ENCODE measurements around the gene RETN. TPM values are rescaled to one million over a fixed set of nuclear protein-coding genes. Genes with fewer than 3 reads are reported as not detected.

Gene RETN
- total RNA-seq, 1 donor: not detected

GRCh38 chr19:7655581-7655980 lies 13.3 kb upstream of the RETN start:
- peaks cover 8% of the 10 kb centered on the region for H3K27me3 ChIP-seq (ENCODE audit: insufficient read depth, low read length)
- no peaks in the 10 kb centered on the region for H3K9me3 ChIP-seq (ENCODE audit: low read depth, low read length)
- H3K36me3 ChIP-seq (ENCODE audit: insufficient read depth, low read length): no peaks in the 10 kb centered on the region
- DNase-seq (ENCODE audit: insufficient read length, low spot score, missing footprints): peak; percentile 63
- H3K4me3 ChIP-seq (ENCODE audit: insufficient read depth, low read length): no peak overlapping the region
- H3K4me2 ChIP-seq (ENCODE audit: insufficient read depth, low read length): no peak overlapping the region
- H3K4me1 ChIP-seq (ENCODE audit: insufficient read depth, low read length): peaks cover 4% of the 10 kb centered on the region
- H2AFZ ChIP-seq (ENCODE audit: low read length): no peak overlapping the region
- no peak overlapping the region for H3K27ac ChIP-seq (ENCODE audit: low read depth, low read length)
- H4K20me1 ChIP-seq (ENCODE audit: insufficient read depth, low read length): no peaks in the 10 kb centered on the region
- H3K79me2 ChIP-seq (ENCODE audit: insufficient read depth, low read length): no peaks in the 10 kb centered on the region
- no peak for TF ChIP-seq CTCF (IDR thresholded peaks at IDR 0.05; ENCODE audit: extremely low read depth, low read depth, low read length)

- no peaks in the 10 kb centered on the region for H3K36me3 ChIP-seq (ENCODE audit: insufficient read depth, low read length)
- H4K20me1 ChIP-seq (ENCODE audit: insufficient read depth, low read length): no peaks in the 10 kb centered on the region
- no peak for TF ChIP-seq CTCF (IDR thresholded peaks at IDR 0.05; ENCODE audit: extremely low read depth, low read depth, low read length)
- no peak overlapping the region for H3K4me2 ChIP-seq (ENCODE audit: insufficient read depth, low read length)
- peaks cover 8% of the 10 kb centered on the region for H3K27me3 ChIP-seq (ENCODE audit: insufficient read depth, low read length)
- no peak overlapping the region for H3K4me3 ChIP-seq (ENCODE audit: insufficient read depth, low read length)
- no peak overlapping the region for H3K27ac ChIP-seq (ENCODE audit: low read depth, low read length)
- H3K79me2 ChIP-seq (ENCODE audit: insufficient read depth, low read length): no peaks in the 10 kb centered on the region
- no peak overlapping the region for H2AFZ ChIP-seq (ENCODE audit: low read length)
- DNase-seq (ENCODE audit: insufficient read length, low spot score, missing footprints): peak; percentile 43
- peaks cover 2% of the 10 kb centered on the region for H3K4me1 ChIP-seq (ENCODE audit: insufficient read depth, low read length)
- no peaks in the 10 kb centered on the region for H3K9me3 ChIP-seq (ENCODE audit: low read depth, low read length)
These were observed 11.6 kb upstream of the RETN start for GRCh38 chr19:7657131-7657751.

- TF ChIP-seq CTCF (IDR thresholded peaks at IDR 0.05; ENCODE audit: extremely low read depth, low read depth, low read length): no peak
- H4K20me1 ChIP-seq (ENCODE audit: insufficient read depth, low read length): no peaks in the 10 kb centered on the region
- H3K79me2 ChIP-seq (ENCODE audit: insufficient read depth, low read length): no peaks in the 10 kb centered on the region
- peak; percentile 81 for DNase-seq (ENCODE audit: insufficient read length, low spot score, missing footprints)
- no peaks in the 10 kb centered on the region for H3K36me3 ChIP-seq (ENCODE audit: insufficient read depth, low read length)
- H2AFZ ChIP-seq (ENCODE audit: low read length): no peak overlapping the region
- H3K27me3 ChIP-seq (ENCODE audit: insufficient read depth, low read length): peaks cover 8% of the 10 kb centered on the region
- no peaks in the 10 kb centered on the region for H3K9me3 ChIP-seq (ENCODE audit: low read depth, low read length)
- no peak overlapping the region for H3K4me3 ChIP-seq (ENCODE audit: insufficient read depth, low read length)
- no peak overlapping the region for H3K4me2 ChIP-seq (ENCODE audit: insufficient read depth, low read length)
- no peak overlapping the region for H3K27ac ChIP-seq (ENCODE audit: low read depth, low read length)
- no peaks in the 10 kb centered on the region for H3K4me1 ChIP-seq (ENCODE audit: insufficient read depth, low read length)
These were observed 10.6 kb upstream of the RETN start for GRCh38 chr19:7658219-7658686.

GRCh38 chr19:7661744-7662538 lies 6.9 kb upstream of the RETN start:
- DNase-seq (ENCODE audit: insufficient read length, low spot score, missing footprints): peak; percentile 21
- Histone ChIP-seq H3K9me3 (ENCODE audit: low read depth, low read length) (no peaks in the 10 kb centered on the region), H3K27me3 (ENCODE audit: insufficient read depth, low read length) (peaks cover 4% of the 10 kb centered on the region), H2AFZ (ENCODE audit: low read length) (no peak overlapping the region), H3K79me2 (ENCODE audit: insufficient read depth, low read length) (no peaks in the 10 kb centered on the region), H3K4me2 (ENCODE audit: insufficient read depth, low read length) (no peak overlapping the region), H3K4me3 (ENCODE audit: insufficient read depth, low read length) (no peak overlapping the region), H3K4me1 (ENCODE audit: insufficient read depth, low read length) (no peaks in the 10 kb centered on the region), H4K20me1 (ENCODE audit: insufficient read depth, low read length) (no peaks in the 10 kb centered on the region), H3K27ac (ENCODE audit: low read depth, low read length) (no peak overlapping the region), H3K36me3 (ENCODE audit: insufficient read depth, low read length) (no peaks in the 10 kb centered on the region)
- TF ChIP-seq CTCF (IDR thresholded peaks at IDR 0.05; ENCODE audit: extremely low read depth, low read depth, low read length): no peak

Measured in osteoblast (primary cell).